NCI-H187 treated with DMSO at 0.1 percent for 48 hours (cell line): ENCODE data around the gene SDK1.
"Not testable (repeated sequence)": the region's sequence is repeated elsewhere in the genome, so short reads cannot be mapped to it uniquely, and the experiment has no call there.

Experiments
- DNase-seq: peaks from one replicate; lab custom pipeline; 2025; lab: John Stamatoyannopoulos, UW

Gene SDK1

DNA sequence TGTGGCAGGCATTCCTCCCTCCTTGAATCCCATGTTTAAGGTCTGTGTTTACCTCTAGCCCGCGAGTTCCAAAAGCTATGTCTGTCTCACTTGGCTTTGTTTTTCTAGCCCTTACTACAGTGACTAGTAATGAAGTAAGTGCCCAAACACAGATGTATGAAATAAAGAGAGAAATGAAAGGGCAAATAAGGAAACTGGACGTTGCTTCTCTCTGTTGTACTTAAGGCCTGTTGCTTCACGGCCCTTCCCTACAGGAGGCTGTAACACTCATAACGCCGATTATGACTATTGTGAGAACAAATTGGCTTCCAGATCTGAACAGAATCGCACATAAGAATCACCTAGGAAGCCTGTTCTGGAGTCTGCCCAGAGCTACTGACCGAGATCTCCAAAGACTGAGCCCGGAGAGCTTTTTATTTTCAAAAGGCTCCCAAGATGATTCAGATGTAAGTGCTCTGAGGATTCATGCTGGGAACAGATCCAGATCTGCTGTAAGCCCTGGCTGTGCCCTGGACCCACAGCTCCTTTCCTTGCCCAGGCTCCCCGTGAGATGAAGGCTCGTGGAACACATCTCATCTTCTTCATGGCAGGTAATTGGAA, 432.6 kb downstream of the SDK1 start:
- no peak for DNase-seq

DNA sequence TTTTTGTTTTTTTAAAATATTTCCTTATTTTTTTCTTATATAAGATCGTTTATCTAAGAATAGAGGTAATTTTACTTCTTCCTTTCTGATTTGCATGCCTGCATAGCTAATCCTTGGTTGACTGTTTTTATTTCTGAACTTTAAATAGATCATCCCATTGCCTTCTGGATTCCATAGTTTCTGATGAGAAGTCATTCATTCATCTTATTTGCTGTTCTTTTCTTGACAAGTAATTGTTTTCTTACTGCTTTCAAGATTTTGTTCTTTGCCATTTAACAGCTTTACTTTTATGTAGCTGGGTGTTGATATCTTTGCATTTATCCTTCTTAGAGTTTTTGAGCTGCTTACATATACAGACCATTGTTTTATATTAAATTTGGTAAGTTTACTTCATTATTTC, 437.9 kb downstream of the SDK1 start:
- DNase-seq = no peak

DNA sequence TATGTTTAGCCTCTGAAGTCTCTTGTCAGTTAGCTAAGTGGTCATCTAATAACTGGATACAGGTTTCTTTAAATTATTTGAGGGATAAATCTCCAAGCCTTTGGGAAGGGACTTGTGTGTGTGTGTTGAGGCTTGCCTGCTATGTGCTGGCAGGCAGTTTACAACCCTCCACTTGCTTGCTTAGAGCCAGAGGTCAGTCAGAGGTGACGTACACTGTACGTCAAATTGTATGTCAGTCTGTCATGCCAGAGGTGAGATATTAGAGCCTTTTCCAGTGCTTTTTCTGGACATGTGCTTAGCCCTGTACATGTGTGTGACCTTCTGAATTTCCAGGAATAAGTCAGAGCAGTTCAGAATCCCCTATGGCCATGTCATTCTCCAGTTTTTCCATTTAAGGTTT, 438.9 kb downstream of the SDK1 start:
- DNase-seq = no peak

DNA sequence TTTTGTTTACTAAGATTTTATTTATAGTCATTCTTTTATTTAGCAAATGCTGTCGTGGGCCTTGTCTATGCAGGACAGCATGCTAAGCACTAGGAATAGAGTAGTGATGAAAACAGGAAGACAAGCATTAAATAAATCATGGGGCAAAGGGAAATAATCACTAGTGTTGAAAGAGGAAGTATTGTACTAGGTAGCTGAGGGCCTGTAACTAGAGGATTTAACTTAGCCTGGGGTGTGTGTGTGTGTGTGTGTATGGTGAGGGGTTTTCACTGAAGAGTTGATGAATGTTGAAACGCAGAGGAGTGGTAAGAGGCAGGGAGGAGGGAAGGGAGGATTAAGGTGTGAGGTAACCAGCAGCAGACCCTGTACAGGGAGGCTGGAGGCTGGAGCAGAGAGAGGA, 446.4 kb downstream of the SDK1 start:
- no peak for DNase-seq

DNA sequence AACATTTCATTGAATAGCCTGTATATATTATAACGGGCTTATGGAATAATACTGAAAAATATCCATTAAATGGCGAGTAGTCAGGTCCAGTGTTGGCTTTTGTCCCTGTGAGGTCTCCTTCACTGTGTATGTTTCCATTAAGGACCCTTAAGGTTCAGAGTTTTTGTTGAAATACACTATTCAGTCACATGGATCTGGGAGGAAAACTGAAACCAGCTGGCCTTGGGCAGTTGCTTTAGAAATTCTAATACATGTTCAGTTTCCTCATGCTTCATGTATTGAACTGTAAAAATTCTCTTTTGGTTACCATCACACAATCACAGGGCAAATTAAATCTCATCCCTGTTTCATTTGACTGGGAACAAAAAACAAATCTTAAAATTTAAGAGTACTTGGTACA, 447.3 kb downstream of the SDK1 start:
- no peak for DNase-seq

DNA sequence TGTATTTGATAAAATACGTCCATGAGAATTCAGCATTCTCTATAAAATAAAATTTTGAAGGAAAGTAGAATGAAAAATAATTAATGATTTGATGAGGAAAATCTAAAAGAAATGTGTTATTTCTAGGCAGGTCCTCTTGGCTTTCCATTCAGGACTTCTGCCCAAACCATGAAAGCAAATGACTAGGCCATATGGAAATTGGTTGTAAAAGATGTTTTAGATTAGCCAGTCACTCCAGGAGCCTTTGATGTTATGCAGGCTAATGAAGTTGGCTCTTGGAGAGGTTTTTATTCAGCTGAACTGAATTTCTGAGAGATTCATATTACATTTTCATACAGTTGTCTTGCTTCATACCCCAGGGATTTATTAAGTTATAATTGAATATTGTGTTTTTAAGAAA, 452.8 kb downstream of the SDK1 start:
- DNase-seq = no peak

DNA sequence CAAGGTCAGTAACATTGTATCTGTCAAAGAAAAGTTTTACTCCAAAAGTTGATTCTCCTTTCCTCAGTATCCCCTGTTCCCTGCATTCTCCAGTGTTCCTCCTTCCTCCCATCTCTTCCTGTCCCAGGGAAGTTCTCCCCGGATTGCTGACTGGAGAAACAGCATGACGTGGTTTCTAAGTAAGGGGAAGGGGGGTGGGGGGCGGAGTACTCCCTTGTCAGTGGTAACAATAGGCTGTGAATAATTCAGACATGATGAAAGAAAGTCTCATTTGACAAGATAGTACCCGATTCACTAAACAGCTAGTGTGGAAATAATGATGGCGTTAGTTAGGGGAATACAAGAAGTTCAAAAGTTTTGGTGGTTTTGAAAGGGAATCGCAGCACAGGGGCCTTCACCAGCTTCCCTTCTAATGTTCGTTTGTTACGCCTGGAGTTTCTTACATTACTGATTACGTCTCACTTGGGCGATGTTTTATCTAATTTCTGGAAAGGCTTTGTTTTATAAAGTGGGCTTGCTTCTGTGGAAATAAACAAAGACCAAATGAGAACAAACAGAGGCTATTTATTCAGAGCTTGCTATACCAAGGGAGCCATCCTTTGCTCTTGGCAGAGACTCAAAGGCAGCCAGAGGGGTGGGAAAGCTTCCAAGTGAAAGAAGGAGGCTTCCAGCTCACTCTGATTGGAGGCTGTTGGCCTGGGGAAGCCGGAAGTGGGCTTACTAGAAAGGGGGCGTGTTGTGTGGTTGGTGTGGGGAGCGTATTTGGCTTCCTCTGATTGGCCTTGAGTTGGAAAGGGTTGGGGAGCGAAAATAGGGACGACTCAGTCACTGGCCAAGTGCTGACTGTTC, 453.7 kb downstream of the SDK1 start:
- DNase-seq = no peak

DNA sequence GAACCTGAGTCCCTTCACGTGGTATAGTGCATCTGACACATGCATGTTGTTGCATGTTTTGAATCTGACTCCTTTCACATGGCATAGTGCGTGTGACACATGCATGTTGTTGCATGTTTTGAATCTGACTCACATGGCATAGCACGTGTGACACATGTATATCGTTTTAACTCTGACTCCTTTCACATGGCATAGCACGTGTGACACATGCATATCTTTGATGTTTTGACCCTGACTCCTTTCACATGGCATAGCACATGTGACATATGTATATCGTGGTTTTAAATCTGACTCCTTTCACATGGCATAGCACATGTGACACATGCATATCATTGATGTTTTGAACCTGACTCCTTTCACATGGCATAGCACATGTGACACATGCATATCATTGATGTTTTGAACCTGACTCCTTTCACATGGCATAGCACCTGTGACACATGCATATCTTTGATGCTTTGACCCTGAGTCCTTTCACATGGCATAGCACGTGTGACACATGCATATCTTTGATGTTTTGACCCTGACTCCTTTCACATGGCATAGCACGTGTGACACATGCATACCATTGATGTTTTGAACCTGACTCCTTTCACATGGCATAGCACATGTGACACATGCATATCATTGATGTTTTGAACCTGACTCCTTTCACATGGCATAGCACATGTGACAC, 454.9 kb downstream of the SDK1 start:
- DNase-seq = not testable (repeated sequence)

DNA sequence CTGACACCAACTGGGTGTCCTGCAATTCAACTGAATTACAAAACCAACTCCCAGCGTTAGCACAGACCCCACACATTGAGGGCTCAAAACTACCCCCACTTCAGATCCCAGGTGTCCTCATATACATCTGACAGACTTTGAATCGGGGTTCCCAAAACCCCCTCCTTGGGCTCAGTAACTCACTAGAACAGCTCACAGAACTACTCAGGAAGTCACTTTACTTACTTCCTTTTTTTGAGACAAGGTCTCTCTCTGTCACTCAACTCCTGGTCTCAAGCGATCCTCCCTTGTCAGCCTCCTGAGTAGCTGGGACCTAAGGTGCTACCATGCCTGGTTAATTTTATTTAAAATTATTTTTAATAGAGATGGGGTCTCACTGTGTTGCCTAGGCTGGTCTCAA, 456.0 kb downstream of the SDK1 start:
- no peak for DNase-seq

DNA sequence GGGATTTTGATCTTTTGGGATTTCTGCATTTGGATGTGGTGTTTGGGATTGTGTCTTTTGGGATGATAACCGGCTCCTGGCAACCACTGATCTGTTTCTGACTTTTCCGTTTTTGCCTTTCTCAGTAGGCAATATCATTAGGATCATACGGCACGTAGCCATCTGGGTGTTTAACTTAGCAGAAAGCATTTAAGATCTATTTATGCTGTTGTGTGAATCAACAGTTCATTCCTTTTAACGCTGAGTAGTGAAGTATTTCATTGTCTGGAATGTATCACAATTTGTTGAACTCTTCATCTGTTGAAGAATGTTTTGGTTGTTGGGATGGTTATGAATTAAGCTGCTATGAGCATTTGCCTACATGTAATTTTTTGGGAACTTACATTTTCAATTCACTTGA, 459.6 kb downstream of the SDK1 start:
- DNase-seq = no peak

DNA sequence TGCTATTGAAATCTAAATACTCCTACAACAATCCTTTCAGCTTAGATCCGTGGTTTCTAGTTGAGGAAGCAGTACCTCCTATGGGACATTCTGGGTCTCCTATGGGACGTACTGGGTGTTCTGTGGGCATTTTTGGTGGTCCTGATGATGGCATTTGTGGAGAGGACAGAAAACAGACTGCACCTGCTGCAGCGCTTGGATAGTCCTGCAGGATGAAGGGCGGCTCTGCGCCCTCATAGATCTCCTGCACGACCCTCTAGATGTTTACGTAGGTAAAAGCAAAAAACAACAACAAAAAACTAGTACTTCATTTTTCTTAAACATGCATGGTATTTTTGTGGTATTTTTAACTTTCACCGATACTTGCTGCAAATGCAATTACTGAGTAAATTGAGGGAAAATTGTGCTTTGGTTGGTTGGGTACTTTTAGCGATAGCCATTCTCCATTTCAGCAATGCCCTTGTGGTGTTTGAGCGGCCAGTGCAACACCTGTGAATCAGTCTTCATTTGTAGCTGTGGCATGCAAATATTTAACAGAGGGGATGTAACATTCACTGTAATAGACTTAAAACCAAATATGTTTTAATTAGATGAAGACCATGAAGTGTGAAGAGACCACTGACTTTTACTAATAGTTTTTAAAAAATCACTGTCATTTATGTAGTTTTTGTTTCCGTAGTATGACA, 461.2 kb downstream of the SDK1 start:
- no peak for DNase-seq

DNA sequence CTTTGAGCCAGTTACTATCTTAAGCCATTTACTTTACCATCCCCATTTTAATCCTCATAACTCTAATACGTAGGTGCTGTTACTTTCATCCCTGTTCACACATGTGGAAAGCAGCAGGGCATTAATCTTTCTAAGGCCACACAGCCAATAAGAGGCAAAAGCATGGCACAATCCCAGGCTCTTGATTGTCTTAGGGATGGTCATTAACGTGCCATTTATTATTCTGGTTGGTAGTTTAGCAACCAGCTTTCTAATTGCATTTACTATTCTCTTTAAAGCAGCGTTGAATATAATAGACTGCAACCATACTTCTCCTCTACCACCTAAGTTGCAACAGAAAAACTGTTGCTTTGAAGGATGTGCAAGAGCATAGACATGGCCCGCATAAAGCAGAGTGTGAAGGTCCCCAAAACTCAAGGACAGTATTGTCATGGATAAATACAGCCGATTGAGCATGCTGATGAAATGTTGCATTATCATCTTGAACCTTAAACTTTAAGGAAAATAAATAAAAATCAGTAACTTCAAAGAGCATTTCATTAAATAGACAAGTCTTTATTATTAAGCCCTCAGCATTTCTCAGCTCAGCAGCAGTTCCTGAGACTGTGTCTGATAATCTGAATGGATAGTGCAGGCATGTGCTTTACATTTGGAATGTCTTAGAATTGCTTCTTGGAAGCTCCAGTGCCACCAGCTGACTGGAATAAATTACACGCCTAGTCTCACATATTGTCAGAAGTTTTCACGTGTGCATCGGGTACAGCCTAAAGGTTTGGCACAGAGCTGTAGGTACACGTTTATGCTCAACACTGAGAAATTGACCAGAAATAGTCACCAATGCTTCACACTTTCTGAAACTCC, 467.1 kb downstream of the SDK1 start:
- DNase-seq = no peak

DNA sequence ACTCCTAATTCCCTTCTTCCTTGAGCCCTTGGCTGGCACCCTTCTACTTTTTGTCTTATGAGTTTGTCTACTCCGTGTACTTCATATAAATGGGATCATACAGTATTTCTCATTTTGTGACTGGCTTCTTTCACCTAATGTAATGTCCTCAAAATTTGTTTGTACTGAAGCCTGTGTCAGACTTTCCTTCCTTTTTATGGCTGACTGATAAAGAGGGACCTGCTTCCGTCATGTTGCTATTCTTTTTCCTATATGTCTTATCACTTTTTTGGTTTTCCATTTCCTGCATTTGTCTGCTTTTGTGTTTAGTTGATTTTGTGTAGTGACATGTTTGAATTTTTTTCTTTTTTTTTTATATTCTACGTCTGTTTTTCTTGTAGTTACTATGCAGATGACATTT, 470.9 kb downstream of the SDK1 start:
- DNase-seq = no peak

DNA sequence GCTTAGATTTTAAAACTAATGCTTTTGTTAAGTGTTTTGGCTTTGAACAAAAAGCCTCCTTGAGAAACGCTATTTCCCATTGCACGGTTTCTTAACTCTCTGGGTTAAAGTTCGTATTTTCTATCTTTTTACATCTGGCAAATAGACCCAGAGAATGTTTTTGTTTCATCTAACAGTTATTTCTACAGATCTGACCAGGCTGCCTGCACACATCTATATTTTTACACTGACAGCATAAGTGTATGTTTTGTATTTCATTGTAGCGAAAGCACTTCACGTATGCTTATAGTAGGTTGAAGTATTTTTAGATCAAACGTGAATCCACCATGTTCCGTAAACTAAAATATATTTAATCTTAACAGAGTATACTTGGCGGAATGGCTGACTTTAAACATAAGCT, 477.3 kb downstream of the SDK1 start:
- no peak for DNase-seq

DNA sequence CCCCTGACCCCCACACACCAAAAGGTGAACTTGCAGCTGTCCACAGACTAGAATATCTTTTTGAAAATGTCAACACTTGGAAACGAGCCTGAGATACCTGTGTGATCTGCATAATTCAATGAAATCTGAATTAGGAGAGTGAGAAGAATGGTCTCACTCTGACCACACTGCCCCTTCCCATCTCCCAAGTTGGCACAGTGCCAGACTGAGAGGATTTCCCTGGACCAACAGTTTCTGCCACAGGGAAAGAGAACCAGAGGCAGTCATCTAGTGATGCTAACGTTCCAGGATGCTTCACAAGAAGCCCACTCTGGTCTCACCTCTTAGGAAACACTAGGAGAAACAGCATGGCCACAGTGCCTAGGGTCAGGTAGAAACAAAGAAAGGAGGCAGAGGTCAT, 479.0 kb downstream of the SDK1 start:
- DNase-seq = no peak

DNA sequence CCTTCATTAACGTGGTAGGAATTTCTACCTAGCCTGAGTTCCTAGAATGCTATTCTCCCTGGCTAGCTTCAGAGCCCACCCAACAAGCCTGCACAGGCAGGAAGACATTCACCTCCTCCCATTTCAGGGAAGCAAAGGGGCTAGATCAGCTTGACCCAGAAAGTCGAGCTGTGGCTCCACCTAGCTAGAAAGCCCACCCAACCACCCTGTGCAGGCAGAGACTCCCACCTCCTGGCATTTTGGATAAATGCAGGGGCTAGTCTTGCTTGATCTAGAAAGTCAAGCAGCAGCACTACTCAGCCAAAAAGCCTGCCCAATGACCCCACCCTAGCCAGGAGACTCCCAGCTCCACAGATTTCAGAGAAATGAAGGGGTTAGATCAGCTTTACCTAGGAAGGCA, 479.5 kb downstream of the SDK1 start:
- no peak for DNase-seq

DNA sequence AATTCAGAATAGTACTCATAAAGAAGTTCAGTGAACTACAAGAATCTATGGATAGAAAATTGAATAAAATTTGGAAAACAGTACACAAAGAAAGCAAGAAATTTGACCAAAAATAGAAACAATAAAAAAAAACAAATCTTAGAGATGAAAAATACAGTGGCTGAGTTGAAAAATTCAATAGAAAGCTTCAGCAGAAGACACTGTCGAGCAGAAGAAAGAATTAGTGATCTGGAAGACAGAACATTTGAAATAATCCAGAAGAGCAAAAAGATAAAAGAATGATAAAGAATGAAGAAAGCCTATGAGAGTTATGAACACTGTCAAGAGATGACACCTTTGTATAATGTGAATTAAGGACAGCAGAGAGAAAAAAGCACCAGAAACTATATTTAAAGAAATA, 480.6 kb downstream of the SDK1 start:
- no peak for DNase-seq

DNA sequence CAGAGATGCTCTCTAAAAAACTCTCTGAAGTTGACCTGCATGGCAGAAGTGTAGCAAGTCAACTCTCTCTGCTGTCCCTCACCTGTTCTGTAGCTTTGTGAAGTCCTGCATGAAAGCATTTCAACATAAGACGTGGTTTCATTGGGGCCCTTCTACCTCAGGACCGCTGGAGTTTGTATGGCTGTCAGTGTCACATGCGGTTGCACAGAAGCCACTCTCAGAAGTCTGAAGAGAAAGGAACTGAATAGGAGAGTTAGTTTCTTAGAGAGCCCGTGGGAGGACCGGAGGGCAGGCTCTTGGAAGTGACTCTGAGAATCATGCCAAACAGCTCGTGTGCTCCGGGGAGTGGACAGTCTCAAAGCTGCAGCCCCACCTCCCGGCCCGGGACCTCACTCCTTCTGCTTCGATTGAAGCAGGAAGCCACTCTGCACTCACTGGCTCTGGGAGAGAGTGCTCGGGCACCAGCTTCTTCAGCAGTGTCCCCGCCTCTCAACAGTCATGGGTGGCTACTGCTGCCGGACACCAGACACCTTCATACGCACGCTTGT, 486.7 kb downstream of the SDK1 start:
- no peak for DNase-seq

DNA sequence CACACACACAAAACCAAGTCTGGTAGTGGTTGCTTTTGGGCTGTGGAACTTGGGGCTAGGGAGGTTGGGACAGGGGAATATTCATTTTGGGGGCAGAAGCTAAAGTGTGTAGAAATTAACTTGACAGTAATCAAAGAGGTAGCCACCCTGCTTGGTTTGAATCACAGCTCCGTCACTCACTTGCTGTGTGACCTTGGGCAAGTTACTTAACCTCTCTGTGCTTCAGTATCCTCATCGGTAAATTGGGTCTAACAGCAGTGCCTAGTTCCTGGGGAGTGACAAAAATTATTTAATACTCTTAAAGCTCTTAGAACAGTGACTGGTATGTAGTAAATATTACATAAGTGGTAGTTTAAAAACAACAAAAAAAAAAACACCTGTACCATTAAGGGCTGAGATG, 489.8 kb downstream of the SDK1 start:
- no peak for DNase-seq

DNA sequence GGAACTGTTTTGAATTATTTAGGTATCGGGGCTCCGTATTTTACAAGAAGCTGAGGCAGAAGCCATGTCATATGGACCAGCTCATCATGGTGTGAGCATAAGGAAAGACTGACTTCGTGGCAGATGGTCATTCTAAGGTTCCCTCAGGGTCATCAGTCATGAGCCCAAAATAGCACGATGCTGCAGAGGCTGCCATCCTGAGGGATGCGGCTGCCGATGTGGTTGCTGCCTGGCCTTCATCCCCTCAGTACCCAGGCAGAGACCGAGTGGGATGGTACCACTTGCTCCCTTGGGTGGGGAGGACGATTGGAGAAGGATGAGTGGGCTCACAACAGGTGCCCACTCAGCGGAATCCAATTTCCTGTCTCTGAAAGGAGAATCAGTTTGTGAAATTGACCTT, 490.3 kb downstream of the SDK1 start:
- DNase-seq = no peak

DNA sequence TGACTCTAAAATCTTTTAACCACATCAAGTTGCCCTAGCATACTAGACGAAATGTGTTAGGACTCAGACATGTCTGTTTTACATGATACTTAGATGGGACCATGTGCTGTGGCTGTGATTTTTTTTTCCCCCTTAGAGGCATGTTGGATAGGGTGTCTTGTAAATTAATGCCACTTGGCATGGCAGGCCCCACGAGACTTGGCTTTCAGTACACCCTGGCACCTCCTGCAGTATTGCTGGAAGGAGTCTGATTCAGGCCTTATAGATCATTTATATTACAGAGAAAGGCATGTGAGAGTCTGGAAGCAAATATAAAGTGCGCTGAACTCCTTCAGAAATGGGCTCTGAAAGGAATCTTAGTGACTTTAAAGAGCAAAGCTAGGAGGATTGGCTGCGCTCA, 494.1 kb downstream of the SDK1 start:
- DNase-seq = no peak

DNA sequence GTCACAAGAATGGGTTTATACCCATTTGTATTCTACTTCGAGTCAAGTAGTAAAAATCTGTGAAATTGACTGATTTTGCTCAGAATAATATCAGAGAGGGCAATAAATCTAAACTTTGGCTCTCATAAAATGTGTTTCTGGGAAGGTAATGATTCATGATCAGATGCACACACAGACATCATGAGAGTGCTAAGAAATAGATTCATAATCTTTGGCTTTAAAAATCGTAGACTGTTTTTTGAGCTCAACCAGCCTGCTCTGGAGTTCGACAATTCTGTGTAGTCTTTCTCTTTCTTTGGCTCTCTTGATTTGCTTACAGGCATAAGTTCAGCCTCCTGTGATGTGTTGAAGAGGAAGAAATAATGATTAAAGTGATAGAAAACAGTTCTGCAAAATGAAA, 494.7 kb downstream of the SDK1 start:
- no peak for DNase-seq
